Bronchial smooth muscle cell (primary cell): Measurements from ENCODE around the gene TNFRSF9. TPM values are rescaled to one million over a fixed set of nuclear protein-coding genes. Genes with fewer than 3 reads are reported as not detected.

Source experiments
- total RNA-seq: library from RNA; depleted of rRNA; stranded (reverse); fragments of >200 nt; gene quantifications from 2 replicates; pipeline ENCODE4 v1.2.1, GENCODE V29; 2014

TNFRSF9 gene
- total RNA-seq, result under 0.01 TPM in 1 of 2 replicates, not detected in the other

GRCh38 chr1:7940745-7941436 is at the start of gene TNFRSF9:
TNFRSF9 (minus strand) TSS chr1:7940839; CDS start chr1:7939994, 845 bp downstream.

GRCh38 chr1:7961216-7962013 is 20.8 kb upstream of the TNFRSF9 start, which contains the start of gene PARK7:
PARK7 (plus strand) TSS chr1:7961711; CDS start chr1:7962786, 1,075 bp downstream.

Other genes starting within 250 kb of the TNFRSF9 start
- 58.6 and 76.8 TPM in 2 replicates for gene VAMP3, start 169.5 kb downstream of the TNFRSF9 start, total RNA-seq
- gene PER3, start 156.5 kb downstream of the TNFRSF9 start, total RNA-seq, result 7.0 and 7.6 TPM in 2 replicates
- gene UTS2, start 87.8 kb downstream of the TNFRSF9 start, total RNA-seq, result 0.95 TPM in 1 of 2 replicates, not detected in the other
- 336 and 363 TPM in 2 replicates for gene PARK7, start 20.9 kb upstream of the TNFRSF9 start, total RNA-seq
- 12.8 and 13.2 TPM in 2 replicates for gene ERRFI1, start 85.5 kb upstream of the TNFRSF9 start, total RNA-seq